SKM-1 treated with dmso at 0.1 percent for 144 hours (cell line): Measurements from ENCODE around the gene OR56A5.
"Not testable (repeated sequence)": the region's sequence is repeated elsewhere in the genome, so short reads cannot be mapped to it uniquely, and the experiment has no call there.

Source experiments
- DNase-seq: peaks from one replicate; lab custom pipeline; 2025; ENCODE audit not compliant: unreplicated experiment; lab: John Stamatoyannopoulos, UW

The OR56A5 gene, protein sequence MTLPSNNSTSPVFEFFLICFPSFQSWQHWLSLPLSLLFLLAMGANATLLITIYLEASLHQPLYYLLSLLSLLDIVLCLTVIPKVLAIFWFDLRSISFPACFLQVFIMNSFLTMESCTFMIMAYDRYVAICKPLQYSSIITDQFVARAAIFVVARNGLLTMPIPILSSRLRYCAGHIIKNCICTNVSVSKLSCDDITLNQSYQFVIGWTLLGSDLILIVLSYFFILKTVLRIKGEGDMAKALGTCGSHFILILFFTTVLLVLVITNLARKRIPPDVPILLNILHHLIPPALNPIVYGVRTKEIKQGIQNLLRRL

DNA sequence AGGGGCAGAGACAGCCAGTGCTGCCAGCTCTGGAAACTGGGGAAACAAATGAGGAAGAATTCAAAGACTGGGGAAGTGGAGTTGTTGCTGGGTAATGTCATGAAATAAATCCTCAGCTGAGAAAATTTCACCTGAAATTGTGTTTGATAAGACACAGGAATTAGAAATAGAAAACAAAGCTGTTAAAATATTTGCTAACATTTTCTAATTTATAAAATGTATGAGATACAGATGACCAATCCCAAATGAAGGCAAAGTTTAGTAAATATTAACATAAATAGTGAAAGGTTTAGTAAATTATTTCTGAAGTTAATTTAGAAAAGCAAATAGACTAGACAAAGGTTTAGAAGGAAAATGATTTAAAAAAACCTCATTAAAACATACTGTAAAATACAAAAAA, at the start of gene OR56A5:
Gene OR56A5, minus strand, starts transcription at position 101 of the 400 bp plus-strand sequence. Its CDS starts 0 bp downstream, at position 101.
- DNase-seq: no peak

DNA sequence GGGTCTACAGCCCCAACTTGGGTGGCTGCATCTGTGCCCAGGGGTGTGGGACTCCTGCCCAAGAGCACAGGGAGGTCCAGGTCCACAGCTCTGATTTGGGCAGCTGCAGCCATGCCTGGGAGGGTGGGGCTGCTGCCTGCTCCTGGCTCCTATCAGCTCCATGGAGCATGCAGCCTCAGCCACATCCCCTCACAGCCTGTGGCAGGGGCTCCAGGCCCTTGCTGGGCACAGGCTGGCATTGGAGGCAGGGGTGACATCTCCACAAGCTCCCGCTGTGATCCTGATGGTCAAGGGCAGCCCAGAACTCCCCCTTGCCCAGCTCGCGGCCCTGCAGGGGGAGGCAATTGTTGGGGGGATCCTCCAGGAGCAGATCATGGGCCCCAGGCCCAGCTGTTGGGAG, 44.7 kb upstream of the OR56A5 start:
- DNase-seq: no peak

DNA sequence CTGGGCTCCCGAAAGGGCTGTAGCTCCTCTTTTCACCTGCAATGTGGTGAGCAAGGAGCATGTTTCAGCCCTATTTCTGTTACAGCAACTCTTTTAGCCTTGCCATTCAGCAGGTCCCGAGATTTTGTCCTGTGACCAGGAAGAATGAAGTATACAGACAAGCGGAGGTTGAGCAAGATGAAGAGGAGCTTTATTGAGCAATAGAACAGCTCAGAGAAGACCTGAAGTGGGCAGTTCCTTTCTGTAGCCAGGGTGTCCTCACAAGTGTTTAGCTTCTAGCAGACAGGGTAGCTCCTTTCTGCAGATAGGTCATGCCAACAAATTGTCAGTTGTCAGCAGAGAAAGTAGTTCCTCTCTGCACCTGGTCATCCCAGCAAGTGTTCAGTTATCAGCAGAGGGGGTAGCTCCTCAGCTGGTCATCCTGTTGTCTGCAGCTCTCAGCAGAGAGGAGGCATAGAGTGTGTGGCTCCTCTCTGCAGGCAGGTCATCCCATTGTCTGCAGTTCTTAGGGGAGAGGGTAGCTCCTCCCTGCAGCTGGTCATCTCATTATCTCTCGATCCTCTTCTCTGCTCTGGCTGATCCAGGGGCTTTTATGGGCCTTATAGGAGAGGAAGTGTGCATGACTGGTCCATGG, 43.9 kb upstream of the OR56A5 start:
- DNase-seq: peak; percentile 43

DNA sequence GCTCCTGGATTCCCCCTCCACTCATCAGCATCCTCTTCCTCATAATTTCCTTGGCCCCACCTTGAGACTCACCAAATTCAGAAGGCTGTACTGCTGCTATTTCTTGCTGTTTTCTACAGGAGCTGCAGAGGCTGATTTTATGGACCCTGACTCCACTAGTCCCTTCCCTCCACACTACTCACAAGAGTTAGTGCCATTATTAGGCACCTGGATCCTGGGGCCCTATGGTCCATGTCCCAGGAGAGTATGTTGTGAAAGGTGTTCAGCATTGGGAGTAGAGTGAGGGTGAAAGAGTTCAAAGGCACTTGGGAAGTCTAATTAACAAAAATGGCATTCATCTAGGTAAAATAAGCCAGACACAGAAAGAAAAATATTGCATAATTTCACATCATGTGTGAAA, 38.6 kb upstream of the OR56A5 start, which contains the start of gene OR56A4:
Gene OR56A4, minus strand, starts transcription at position 101 of the 400 bp plus-strand sequence. CDS start 3,954 bp downstream, outside the sequence.
- DNase-seq: no peak

DNA sequence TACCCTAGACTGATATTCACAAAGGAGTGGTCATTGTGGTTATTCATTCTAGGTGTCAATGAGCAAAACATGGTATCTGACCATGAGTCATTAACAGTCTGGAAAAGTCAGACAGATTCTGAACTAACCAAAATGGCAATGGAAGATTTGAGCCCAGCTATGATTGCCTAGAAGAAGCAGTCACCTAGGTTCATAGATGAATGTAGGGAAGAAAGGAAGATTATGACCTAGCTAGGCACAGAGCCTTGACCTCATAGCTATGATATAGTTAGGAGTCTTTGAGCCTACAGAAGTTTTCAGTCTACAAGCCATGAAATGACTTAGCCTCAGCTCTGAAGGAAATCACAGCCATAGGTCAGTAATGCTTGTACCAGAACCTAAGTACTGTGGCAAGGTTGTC, 38.1 kb upstream of the OR56A5 start:
- DNase-seq: no peak

DNA sequence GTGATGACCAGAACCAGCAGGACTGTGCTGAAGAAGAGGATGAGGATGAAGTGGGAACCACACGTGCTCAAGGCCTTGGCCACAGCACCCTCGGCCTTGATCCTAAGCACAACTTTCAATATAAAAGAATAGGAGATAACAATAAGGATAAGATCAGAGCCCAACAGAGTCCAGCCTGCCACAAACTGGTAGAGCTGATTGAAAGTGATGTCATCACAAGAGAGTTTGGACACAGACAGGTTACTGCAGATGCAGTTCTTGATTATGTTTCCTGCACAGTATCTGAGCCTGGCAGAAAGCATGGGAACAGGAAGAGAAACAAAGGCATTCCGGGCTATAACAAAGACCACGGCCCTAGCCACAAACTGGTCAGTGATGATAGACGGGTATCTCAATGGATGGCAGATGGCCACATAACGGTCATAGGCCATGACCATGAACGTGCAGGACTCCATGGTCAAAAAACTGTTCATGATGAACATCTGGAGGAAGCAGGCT, 34.0 kb upstream of the OR56A5 start:
- DNase-seq: no peak

DNA sequence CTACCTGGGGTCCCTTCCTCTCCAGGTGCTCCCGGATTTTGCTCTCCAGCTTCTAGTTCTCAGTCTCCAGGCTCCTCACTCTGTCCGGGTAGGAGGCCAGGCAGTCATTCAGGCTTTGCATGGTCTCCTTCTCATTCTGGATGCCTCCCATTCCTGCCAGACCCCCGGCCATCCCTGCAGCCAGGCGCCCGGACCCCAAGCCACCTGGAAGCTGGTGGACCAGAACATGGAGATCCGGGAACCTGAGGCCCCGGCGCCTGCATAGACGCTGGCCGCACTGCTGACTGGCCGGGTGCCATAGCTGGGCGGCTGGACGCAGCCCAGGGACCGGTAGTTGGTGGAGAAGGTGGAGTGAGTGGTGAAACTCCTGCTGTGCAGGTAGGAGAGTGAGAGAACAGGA, 26.5 kb upstream of the OR56A5 start:
- DNase-seq: no peak

DNA sequence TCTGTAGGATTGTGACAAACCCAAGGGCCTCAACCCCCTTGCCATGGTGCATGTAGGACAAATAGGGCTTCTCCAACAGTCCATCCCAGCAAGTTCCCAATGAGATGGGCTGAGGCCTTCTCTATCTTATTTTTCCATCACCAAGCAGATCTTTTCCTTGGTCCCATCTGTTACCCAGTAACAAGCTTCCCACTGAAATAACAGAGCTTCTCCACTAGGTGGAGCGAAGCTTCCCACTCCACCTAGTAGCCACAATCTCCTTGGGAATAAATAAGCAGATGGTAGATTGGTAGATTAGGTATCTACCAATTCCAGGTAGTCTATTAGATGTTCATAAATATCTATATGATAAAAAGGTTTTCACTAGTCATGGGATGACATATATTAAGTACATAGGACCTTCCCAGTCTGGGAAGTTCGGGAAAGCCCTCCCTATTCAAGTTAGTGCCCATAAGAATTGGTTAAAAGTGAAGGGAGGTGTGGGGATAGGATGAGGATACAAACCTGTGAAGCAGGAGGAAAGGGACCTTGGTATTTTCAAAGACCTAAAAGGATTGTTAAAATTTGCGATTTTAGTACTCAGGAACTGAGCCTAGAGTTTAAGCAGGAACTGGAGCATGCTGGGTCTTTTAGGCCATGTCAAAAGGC, 24.4 kb upstream of the OR56A5 start:
- DNase-seq: peak; percentile 30

DNA sequence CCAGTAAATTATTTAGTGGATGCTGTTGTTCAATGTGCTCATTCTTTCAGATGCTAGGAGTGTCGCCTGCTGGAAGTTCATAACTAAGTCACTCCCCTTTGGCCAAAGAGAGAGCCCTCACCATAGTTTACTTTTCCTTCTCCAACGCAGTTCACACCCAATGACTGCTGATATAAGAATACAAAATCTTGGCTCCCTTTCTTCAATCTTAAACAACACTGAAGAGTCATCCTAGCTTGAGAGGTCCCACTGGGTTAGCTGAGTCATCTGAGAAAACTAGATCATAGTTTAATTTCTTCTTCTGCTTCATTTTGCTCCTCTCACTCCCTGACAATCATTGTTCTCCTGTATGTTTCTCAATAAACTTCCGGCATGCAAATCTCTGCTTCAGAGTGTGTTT, 23.9 kb upstream of the OR56A5 start:
- no peak for DNase-seq

DNA sequence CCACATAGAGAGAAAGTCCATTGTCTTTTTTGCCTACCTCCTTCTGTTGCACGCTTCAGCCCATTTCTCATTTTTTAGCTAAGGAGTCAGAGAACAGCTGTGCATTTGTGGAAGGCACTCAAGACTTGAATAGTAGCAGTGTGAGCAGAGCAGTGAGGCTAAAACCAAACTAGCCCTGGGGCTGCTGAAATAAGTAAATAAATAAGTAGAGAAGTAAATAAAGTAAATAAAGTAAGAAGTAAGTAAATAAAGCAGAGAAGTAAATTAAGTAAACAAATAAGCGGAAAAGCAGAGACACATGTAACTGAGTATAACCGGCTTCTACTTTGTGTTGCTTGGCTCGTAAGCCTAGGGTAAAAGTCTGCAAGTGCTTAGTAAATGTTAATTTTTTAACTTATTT, 20.9 kb upstream of the OR56A5 start:
- no peak for DNase-seq

DNA sequence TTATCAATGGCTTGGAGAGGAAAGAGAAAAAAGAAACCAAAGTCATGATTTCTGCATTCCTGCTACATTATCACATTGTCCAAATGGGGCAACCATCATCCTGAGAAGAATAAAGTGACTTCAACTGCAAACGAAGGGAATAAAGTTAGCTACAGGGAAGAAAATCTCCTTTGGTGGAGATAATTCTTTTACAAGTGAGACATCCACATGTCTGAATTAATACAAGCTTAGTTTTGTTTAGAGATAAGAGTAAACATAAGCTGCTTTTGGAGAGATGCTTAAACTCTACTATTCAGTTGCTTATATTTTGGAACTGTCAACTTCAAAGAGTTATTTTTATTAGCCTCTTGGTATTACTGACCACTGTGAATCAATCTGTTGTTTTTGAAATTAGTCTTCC, 18.6 kb upstream of the OR56A5 start, which contains the start of gene OR52L1:
Gene OR52L1, minus strand, starts transcription at position 101 of the 400 bp plus-strand sequence. Its CDS starts 55 bp downstream, at position 46.
- no peak for DNase-seq

DNA sequence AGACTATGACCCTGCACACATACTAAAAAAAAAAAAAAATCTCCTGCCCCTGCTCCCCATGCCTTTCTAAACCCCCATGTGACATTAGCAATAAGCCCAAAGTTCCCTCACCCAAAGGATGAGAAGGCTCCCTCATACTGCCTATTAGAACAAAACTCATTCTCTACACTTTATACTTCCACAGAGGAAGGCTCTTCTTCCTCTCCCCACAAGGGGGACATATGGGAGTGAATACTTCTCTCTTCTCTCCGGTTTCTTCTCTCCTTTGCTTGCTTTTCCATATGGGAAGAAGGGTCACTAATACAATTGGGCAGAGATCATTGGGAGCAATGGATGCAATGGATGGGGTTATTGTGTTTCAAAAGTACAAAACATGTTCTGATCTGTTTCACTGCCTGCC, 15.1 kb upstream of the OR56A5 start:
- DNase-seq: no peak

DNA sequence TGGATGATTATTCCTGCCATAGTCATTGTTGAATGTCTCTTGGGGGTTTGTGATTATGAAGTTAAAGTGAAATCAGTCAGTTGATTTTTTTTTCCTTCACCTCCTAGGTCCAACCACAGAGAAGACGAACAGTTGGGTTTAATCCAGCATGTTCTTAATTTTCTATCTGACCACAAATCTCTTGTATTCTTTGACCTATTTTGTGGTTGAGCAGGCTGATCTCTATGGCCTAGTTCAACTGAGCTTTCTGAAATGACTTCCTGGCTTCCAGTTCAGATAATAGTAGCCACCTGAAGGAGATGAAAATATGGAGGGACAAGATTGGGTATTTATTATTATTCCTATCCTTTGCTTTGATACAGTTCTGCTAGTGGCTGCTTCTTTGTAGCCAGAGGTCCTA, 5.2 kb upstream of the OR56A5 start:
- no peak for DNase-seq

DNA sequence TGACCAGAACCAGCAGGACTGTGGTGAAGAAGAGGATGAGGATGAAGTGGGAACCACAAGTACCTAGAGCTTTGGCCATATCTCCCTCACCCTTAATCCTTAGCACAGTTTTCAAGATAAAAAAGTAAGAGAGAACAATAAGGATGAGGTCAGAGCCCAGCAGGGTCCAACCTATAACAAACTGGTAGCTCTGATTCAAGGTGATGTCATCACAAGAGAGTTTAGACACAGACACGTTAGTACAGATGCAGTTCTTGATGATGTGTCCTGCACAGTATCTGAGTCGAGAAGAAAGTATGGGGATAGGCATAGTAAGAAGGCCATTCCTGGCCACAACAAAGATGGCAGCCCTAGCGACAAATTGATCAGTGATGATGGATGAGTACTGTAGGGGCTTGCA, 586 bp downstream of the OR56A5 start:
- DNase-seq: no peak

DNA sequence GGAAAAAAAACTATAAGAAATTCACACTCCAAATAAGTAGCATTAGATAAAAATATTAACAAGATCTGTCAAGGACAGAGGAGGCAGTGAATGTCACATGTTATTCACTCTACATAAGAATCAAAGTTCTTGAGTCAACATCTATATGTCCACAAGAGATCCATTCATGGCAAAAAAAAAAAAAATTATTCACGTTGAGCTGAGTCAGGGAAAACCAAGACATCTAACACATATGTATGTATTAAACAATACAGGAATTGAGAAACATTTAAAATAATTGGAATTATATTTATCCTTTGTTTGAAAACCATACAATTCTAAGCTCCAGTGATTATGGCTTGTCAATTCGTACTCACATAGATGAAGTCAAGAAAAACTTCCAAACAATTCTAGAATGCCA, 1.3 kb downstream of the OR56A5 start:
- DNase-seq: no peak

DNA sequence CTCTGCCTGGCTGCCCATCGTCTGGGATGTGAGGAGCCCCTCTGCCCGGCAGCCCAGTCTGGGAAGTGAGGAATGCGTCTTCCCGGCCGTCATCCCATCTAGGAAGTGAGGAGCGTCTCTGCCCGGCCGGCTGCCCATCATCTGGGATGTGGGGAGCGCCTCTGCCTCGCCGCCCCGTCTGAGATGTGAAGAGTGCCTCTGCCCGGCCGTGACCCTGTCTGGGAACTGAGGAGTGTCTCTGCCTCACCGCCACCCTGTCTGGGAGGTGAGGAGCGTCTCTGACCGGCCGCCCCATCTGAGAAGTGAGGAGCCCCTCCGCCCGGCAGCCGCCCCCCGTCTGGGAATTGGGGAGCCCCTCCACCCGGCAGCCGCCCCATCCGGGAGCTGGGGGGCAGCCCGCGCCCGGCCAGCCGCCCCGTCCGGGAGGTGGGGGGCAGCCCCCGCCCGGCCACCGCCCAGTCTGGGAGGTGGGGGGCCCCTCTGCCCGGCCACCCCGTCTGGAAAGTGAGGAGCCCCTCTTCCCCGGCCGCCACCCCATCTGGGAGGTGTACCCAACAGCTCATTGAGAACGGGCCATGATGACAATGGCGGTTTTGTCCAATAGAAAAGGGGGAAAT, 7.5 kb downstream of the OR56A5 start:
- DNase-seq: not testable (repeated sequence)

DNA sequence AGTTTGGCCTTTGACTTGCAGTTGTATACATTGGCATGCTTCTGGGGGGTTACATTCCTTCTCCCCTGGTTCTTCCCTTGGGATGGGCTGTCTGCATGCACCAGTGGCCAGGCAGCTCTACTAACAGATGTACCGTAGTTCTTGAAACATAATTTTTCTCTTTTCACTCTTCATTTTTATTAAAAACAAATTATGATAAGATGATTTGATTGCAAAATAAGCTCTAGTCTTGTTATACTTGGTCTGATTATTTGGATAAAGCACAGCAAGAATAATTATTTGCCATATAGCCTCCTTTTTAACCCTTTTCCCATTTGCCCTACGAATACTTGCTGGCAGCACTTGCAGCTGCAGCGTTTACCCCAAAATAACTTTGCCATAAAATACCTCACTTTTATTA, 12.7 kb downstream of the OR56A5 start:
- no peak for DNase-seq

DNA sequence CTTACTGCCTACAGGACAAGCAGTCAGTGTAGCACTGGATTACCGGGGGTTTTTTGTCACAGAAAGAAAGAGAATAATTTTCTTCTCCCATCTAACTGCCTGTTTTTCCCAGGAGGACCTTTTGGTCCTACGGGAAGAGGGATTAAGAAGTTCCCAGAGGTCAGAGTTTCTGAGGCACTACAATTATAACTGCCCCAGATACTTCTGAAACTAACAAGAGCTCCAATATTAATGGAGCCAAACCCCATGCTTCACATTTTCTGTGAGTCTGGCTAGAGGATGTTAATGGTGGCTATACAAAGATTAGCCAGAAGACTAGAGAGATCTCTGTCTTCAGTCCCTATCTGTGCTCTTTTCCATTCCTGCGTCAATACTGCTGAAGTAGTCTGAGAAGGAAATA, 26.3 kb downstream of the OR56A5 start, which contains the start of gene OR56A3:
Gene OR56A3, plus strand, starts transcription at position 301 of the 400 bp plus-strand sequence. CDS start 5,096 bp downstream, outside the sequence.
- DNase-seq: no peak

DNA sequence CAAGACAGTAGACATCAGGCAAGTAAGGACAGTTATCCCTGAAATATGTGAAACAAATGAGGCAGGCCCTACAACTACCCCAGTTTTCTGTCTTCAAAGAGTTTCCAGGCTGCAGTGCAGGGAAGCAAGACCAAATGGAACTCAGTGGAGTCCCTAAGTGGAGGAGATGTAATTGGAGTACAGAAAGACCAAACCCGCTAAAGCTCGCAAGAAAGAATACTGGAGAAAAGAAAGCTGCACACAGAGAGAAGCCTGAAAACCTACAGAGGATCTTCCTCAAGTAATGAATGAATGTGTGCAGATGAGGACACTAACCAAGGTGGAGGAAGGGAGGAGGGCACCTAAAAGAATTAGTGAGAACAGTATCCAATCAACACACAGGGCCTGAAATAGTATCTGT, 27.5 kb downstream of the OR56A5 start:
- no peak for DNase-seq

DNA sequence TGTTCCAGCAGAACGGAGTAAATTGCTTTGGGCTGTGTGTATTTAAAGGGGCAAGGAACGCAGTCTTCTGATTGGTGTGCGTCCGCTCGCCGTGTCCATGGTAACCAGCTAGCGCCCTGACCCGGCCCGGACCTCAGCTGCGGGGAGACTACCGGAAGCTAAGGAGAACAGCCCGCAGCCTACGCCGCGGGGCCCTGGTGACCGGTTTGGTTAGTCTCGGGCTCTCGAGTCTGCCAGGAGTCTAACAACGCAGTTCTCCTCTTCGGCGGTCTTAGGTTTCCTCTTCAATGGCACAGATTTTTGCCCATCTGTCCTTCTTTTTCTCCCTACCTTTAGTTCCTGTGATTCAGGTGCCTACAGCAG, 29.7 kb downstream of the OR56A5 start:
- DNase-seq: no peak

DNA sequence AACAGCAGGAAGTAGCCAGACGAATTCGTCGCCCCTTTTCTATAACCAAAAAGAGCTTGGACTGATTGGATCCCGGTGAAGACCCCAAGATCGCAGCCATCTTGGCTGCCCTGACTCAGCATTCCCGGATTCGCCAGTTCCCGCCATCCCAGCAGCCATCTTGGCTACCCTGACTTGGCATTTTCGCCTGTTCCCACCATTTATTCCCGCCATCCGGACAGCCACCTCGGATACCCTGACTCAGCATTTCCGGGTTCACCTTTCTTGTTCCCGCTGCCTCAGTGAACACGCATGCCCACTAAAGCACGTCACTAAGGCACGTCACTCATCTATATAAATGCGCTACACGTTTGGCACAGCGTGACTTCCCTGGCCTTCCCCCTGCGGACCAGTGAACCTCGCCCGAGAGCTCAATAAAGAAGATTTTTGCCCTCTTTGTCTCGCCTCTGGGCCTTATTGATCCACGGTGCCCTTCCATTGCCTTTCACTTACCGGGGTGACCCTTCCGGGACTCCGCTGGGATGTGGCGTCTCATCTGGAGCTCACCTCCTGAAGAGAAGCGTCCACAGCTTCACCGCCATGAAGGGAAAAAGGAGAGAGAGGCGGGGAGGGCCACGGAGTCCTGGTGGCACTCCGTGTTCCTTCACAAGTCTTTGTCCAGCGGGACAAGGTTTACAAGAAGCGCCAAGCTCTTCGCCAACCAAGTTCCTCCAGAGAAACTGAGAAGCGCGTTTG, 30.3 kb downstream of the OR56A5 start:
- DNase-seq: no peak
